Fibroblast of lung (primary cell): ENCODE measurements around the gene BMP6. TPM values are rescaled to one million over a fixed set of nuclear protein-coding genes. Genes with fewer than 3 reads are reported as not detected.
"Not testable (repeated sequence)": the region's sequence is repeated elsewhere in the genome, so short reads cannot be mapped to it uniquely, and the experiment has no call there.

Source experiments
- DNase-seq, 2 donors: peaks; one replicate each; pipeline versions ENCODE4 v3.0.0 to v3.0.0-alpha.2; 2010; ENCODE audit warnings: low read depth in 2 of 2
- H2AFZ ChIP-seq: 2 replicates; pipeline ENCODE4 v1.5.1; 2012; ENCODE audit warnings: low read length, control low read depth, inconsistent platforms
- H3K27ac ChIP-seq: 2 replicates; pipeline ENCODE4 v1.5.1; 2011; ENCODE audit warnings: low read length, control low read depth; ENCODE audit not compliant: insufficient read depth
- H3K27me3 ChIP-seq: 2 replicates; pipeline ENCODE4 v1.5.1; 2011; ENCODE audit warnings: mild to moderate bottlenecking, low read length; ENCODE audit not compliant: control insufficient read depth, insufficient read depth
- H3K36me3 ChIP-seq: 2 replicates; pipeline ENCODE4 v1.5.1; 2011; ENCODE audit warnings: low read length; ENCODE audit not compliant: control insufficient read depth, insufficient read depth
- H3K4me1 ChIP-seq: 2 replicates; pipeline ENCODE4 v1.5.1; 2011; ENCODE audit warnings: low read length; ENCODE audit not compliant: control insufficient read depth, insufficient read depth; ENCODE audit errors: extremely low read depth
- H3K4me2 ChIP-seq: 2 replicates; pipeline ENCODE4 v1.5.1; 2011; ENCODE audit warnings: low read length, control low read depth; ENCODE audit not compliant: insufficient read depth; ENCODE audit errors: extremely low read depth
- H3K4me3 ChIP-seq, 4 experiments: fragments of 200-600 bp in 1 of 4; sonication (generic) in 1 of 4; replicated peaks in 1 of 4; 2 replicates each; pipeline ENCODE4 v1.5.1; 2011 to 2016; ENCODE audit warnings: low read length in 4 of 4, low read depth in 3 of 4, mild to moderate bottlenecking in 3 of 4, control low read depth in 2 of 4, inconsistent platforms in 1 of 4, mixed read lengths in 1 of 4; ENCODE audit not compliant: insufficient read depth in 1 of 4; ENCODE audit errors: control extremely low read depth in 1 of 4
- H3K79me2 ChIP-seq: 2 replicates; pipeline ENCODE4 v1.5.1; 2012; ENCODE audit warnings: mild to moderate bottlenecking, low read length, inconsistent platforms; ENCODE audit not compliant: control insufficient read depth, insufficient read depth
- H3K9ac ChIP-seq: 2 replicates; pipeline ENCODE4 v1.5.1; 2011; ENCODE audit warnings: mild to moderate bottlenecking, low read length, control low read depth; ENCODE audit not compliant: insufficient read depth
- H3K9me3 ChIP-seq: 2 replicates; pipeline ENCODE4 v1.5.1; 2012; ENCODE audit warnings: low read depth, low read length; ENCODE audit not compliant: control insufficient read depth, insufficient read depth
- H4K20me1 ChIP-seq: 2 replicates; pipeline ENCODE4 v1.5.1; 2011; ENCODE audit warnings: low read length; ENCODE audit not compliant: control insufficient read depth, insufficient read depth; ENCODE audit errors: extremely low read depth
- CTCF ChIP-seq, 2 donors: IDR thresholded peaks in 1 of 2; conservative IDR thresholded peaks in 1 of 2; 1 replicate in 1 of 2; 2 replicates in 1 of 2; pipeline ENCODE4 v1.5.1; 2011 to 2012; ENCODE audit warnings: low read length in 2 of 2, control low read depth in 1 of 2, inconsistent platforms in 1 of 2, low read depth in 1 of 2, mild to moderate bottlenecking in 1 of 2
- EZH2 ChIP-seq: IDR thresholded peaks from 2 replicates; pipeline ENCODE4 v1.5.1; 2012; ENCODE audit warnings: low read length, control low read depth, mild to moderate bottlenecking; ENCODE audit errors: missing control alignments
- polyA plus RNA-seq, 2 donors: library from polyadenylated mRNA; depleted of rRNA in 1 of 2; stranded (reverse) in 1 of 2; unstranded in 1 of 2; fragments of >200 nt; gene quantifications; 2 replicates each; pipeline ENCODE4 v1.2.1, GENCODE V29; 2011 to 2012; ENCODE audit warnings: missing spikeins in 1 of 2
- total RNA-seq: library from RNA; depleted of rRNA; stranded (reverse); fragments of >200 nt; gene quantifications from 2 replicates; pipeline ENCODE4 v1.2.1, GENCODE V29; 2014

BMP6 gene
- total and polyA plus RNA-seq, 2 donors (not counting 1 experiment from before 2014, with no cell fraction given) = under 0.01 to 0.20 TPM

DNA sequence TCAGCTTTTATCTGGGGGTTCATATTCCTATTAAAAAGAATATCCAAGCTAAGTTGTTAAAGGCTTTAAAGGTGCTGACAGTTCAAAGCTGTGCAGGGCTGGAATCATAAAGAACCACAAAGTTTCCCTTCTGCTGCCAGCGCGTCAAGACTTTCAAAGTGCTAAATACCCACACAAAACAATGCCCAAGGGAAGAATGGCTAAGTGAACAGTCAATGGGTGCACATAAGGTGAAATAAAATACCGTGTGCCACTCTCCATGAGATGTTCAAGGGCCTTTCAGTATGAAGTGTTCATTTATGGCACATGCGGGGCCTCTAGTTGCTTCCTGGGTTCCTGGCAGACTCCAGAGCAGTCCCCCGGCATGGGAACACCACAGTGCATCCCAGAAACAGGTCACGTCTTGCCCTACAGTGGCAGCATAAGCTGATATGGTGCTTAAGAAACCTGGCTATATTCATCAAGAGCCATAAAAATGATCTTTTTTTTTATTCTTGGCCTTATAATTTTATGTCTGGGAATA, 170.6 kb downstream of the BMP6 start:
- Histone ChIP-seq H3K27ac (no peak overlapping the region), H3K4me3 (no peak overlapping the region), H3K4me1 (no peaks in the 10 kb centered on the region), H3K9me3 (no peaks in the 10 kb centered on the region), H4K20me1 (no peaks in the 10 kb centered on the region), H2AFZ (no peak overlapping the region), H3K27me3 (no peaks in the 10 kb centered on the region), H3K4me2 (no peak overlapping the region), H3K36me3 (peaks cover 19% of the 10 kb centered on the region), H3K9ac (no peak overlapping the region), H3K79me2 (no peaks in the 10 kb centered on the region)
- TF ChIP-seq CTCF (conservative IDR thresholded peaks at IDR 0.05 in 1 of 2, IDR thresholded peaks at IDR 0.05 in 1 of 2; ENCODE audit: low read depth in 1 of 2, low read length in 2 of 2) (no peak), EZH2 (no peak)
- DNase-seq = no peak

DNA sequence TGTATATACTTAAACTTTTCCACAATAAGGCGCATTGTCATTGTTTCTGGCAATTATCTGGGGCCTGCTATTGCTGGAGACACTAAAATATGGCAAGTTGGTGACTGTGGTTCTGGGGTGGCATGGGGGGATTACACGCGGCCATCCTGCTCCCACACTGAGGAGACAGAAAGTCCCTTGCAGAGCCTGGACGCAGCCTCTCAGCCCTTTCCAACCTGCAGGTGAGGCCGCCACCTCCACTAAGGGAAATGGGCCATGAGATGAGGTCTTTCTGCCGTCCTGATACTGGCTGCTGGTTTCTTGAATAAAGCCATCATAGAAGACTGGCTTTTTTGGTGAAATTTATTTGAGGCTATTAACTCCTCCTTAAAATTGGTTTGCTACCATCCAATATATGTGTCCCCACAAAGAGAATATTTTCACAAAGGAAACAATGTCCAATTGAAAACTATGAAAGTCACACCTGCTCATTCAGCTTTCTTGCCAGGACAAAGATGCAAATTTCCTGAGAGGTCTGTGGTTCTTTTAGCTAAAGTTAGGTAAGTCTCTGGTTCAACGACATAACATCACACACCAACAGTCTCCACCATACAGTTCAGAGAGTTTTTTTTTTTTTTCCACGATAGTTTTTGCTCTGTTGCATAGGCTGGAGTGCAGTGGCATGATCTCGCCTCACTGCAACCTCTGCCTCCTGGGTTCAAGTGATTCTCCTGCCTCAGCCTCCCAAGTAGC, 171.7 kb downstream of the BMP6 start:
- Histone ChIP-seq H3K9ac (no peak overlapping the region), H4K20me1 (no peaks in the 10 kb centered on the region), H3K4me3 (no peak overlapping the region), H3K4me1 (no peaks in the 10 kb centered on the region), H2AFZ (no peak overlapping the region), H3K36me3 (peaks cover 28% of the 10 kb centered on the region), H3K9me3 (no peaks in the 10 kb centered on the region), H3K4me2 (no peak overlapping the region), H3K27ac (no peak overlapping the region), H3K79me2 (no peaks in the 10 kb centered on the region), H3K27me3 (no peaks in the 10 kb centered on the region)
- no peak for DNase-seq
- TF ChIP-seq EZH2 (no peak), CTCF (conservative IDR thresholded peaks at IDR 0.05 in 1 of 2, IDR thresholded peaks at IDR 0.05 in 1 of 2; ENCODE audit: low read depth in 1 of 2, low read length in 2 of 2) (no peak)

GRCh38 chr6:7898193-7898586, 172.3 kb downstream of the BMP6 start:
- H3K4me3 ChIP-seq, H3K9me3 ChIP-seq, H3K79me2 ChIP-seq: not testable (repeated sequence)

More at GRCh38 chr6:7898193-7898586, 172.3 kb downstream of the BMP6 start:
- DNase-seq, H3K9ac ChIP-seq, H3K27ac ChIP-seq, H3K27me3 ChIP-seq, H3K4me2 ChIP-seq, H2AFZ ChIP-seq, H3K4me1 ChIP-seq, H4K20me1 ChIP-seq: not testable (repeated sequence)
- H3K36me3 ChIP-seq = peaks cover 31% of the 10 kb centered on the region
